B cell (primary cell): Measurements from ENCODE around the gene ACOT9. TPM values are rescaled to one million over a fixed set of nuclear protein-coding genes. Genes with fewer than 3 reads are reported as not detected.

Source experiments
- ATAC-seq: fragments of 200-7000 bp; cut with Tn5 transposase; one replicate; pipeline ENCODE4 v1.10.0; 2021; ENCODE audit warnings: low read depth, mild to moderate bottlenecking, moderate number of reproducible peaks, moderate library complexity
- CTCF ChIA-PET: fragments of 350-600 bp; sonication (Branson Sonifier 250); formaldehyde crosslinking; loops from one replicate; lab custom pipeline; 2021; ENCODE audit warnings: antibody characterized with exemption, inconsistent platforms; lab: Charles Lee
- POLR2A ChIA-PET: fragments of 350-600 bp; sonication (Branson Sonifier 250); formaldehyde crosslinking; loops from one replicate; lab custom pipeline; 2021; ENCODE audit warnings: antibody characterized with exemption; lab: Charles Lee
- DNase-seq: peaks from one replicate; pipeline ENCODE4 v3.0.0; 2013
- H2AFZ ChIP-seq: 2 replicates; pipeline ENCODE4 v1.6.1; 2012; ENCODE audit warnings: mild to moderate bottlenecking, low read depth, low read length; ENCODE audit not compliant: insufficient read depth, poor library complexity, severe bottlenecking
- H3K27ac ChIP-seq, 2 donors: 1 replicate in 1 of 2; 2 replicates in 1 of 2; pipeline ENCODE4 v1.5.1; 2012 to 2013; ENCODE audit warnings: low read length in 2 of 2, mild to moderate bottlenecking in 2 of 2, moderate library complexity in 1 of 2
- H3K27me3 ChIP-seq, 4 experiments: fragments of 200-600 bp in 1 of 4; sonication (generic) in 1 of 4; replicated peaks in 1 of 4; 1 replicate in 2 of 4; 2 replicates in 2 of 4; pipeline versions ENCODE4 v1.6.1 to v1.7.0; 2013 to 2016; ENCODE audit warnings: low read length in 3 of 4, mild to moderate bottlenecking in 2 of 4, mixed read lengths in 1 of 4, moderate library complexity in 1 of 4; ENCODE audit not compliant: insufficient read depth in 4 of 4, control insufficient read depth in 3 of 4; ENCODE audit errors: control extremely low read depth in 1 of 4
- H3K36me3 ChIP-seq, 2 experiments: replicated peaks in 1 of 2; 1 replicate in 1 of 2; 2 replicates in 1 of 2; pipeline versions ENCODE4 v1.6.1 to v1.7.1; 2013; ENCODE audit warnings: low read length in 1 of 2; ENCODE audit not compliant: insufficient read depth in 2 of 2, control insufficient read depth in 1 of 2; ENCODE audit errors: control extremely low read depth in 1 of 2, extremely low read depth in 1 of 2
- H3K4me1 ChIP-seq, 2 donors: fragments of 200-600 bp in 1 of 2; sonication (generic) in 1 of 2; 1 replicate in 1 of 2; 2 replicates in 1 of 2; pipeline versions ENCODE4 v1.5.1 to v1.6.1; 2013 to 2017; ENCODE audit warnings: low read length in 2 of 2; ENCODE audit not compliant: control insufficient read depth in 2 of 2, insufficient read depth in 2 of 2
- H3K4me2 ChIP-seq: replicated peaks from 2 replicates; pipeline ENCODE3; 2012; ENCODE audit warnings: mild to moderate bottlenecking, low read depth, low read length; ENCODE audit not compliant: poor library complexity, severe bottlenecking
- H3K4me3 ChIP-seq, 5 experiments: fragments of 200-600 bp in 1 of 5; sonication (generic) in 1 of 5; 1 replicate in 3 of 5; 2 replicates in 2 of 5; pipeline versions ENCODE4 v1.5.1 to v1.7.0; 2011 to 2016; ENCODE audit warnings: low read length in 4 of 5, mild to moderate bottlenecking in 4 of 5, low read depth in 2 of 5, control low read depth in 1 of 5, moderate library complexity in 1 of 5; ENCODE audit not compliant: insufficient read depth in 1 of 5; ENCODE audit errors: control extremely low read depth in 1 of 5, extremely low read depth in 1 of 5
- H3K79me2 ChIP-seq: fragments of 200-600 bp; sonication (generic); one replicate; pipeline ENCODE4 v1.6.0; 2016; ENCODE audit warnings: low read length; ENCODE audit not compliant: control insufficient read depth, insufficient read depth
- H3K9ac ChIP-seq: fragments of 200-600 bp; sonication (generic); 2 replicates; pipeline ENCODE4 v1.6.1; 2017; ENCODE audit warnings: mild to moderate bottlenecking, low read length, moderate library complexity
- H3K9me3 ChIP-seq, 3 donors: one replicate each; pipeline versions ENCODE4 v1.6.1 to v1.7.1; 2013; ENCODE audit warnings: low read length in 2 of 3; ENCODE audit not compliant: control insufficient read depth in 2 of 3, insufficient read depth in 1 of 3; ENCODE audit errors: control extremely low read depth in 1 of 3
- H4K20me1 ChIP-seq: 2 replicates; pipeline ENCODE4 v1.6.0; 2012; ENCODE audit warnings: mild to moderate bottlenecking, low read length; ENCODE audit not compliant: insufficient read depth, control insufficient read depth, poor library complexity, severe bottlenecking
- H3K27ac Mint-ChIP-seq: one replicate; pipeline ENCODE4 v1.8.0; 2021; ENCODE audit warnings: mixed read lengths
- H3K27me3 Mint-ChIP-seq: one replicate; pipeline ENCODE4 v1.8.0; 2021; ENCODE audit warnings: mixed read lengths
- H3K4me1 Mint-ChIP-seq: one replicate; pipeline ENCODE4 v1.8.0; 2021; ENCODE audit warnings: mixed read lengths
- H3K4me3 Mint-ChIP-seq: one replicate; pipeline ENCODE4 v1.8.0; 2021; ENCODE audit warnings: mixed read lengths
- H3K9me3 Mint-ChIP-seq: one replicate; pipeline ENCODE4 v1.8.0; 2022; ENCODE audit warnings: mixed read lengths; ENCODE audit not compliant: insufficient read depth
- EZH2 ChIP-seq: IDR thresholded peaks from 2 replicates; pipeline ENCODE4 v1.6.1; 2012; ENCODE audit warnings: borderline replicate concordance, low read depth, mild to moderate bottlenecking, moderate library complexity, low read length; ENCODE audit not compliant: insufficient read depth, poor library complexity, severe bottlenecking
- WGBS: methylation state at CpG from one replicate; pipeline ENCODE4 v1.1.5; 2013; ENCODE audit warnings: missing lambda C conversion rate; ENCODE audit not compliant: insufficient coverage; 5-methylcytosine and 5-hydroxymethylcytosine counted together
- intact Hi-C: fragments of 100-400 bp; cut with micrococcal nuclease; formaldehyde crosslinking; loops from one replicate; pipeline ENCODE4 v1.10.0; 2022
- polyA plus RNA-seq: library from polyadenylated mRNA; depleted of rRNA; stranded (reverse); fragments of >200 nt; gene quantifications from 2 replicates; pipeline ENCODE4 v1.2.3, GENCODE V29; 2012
- total RNA-seq, 2 donors: library from RNA; stranded (reverse); fragments of 120-200 nt in 1 of 2; gene quantifications; 1 replicate in 1 of 2; 2 replicates in 1 of 2; pipeline versions ENCODE4 v1.2.3 to v1.2.4, GENCODE V29; 2013 to 2022
- TF ChIP-seq, protein P1 (sequence below): fragments of 200-600 bp; IDR thresholded peaks from one replicate; pipeline ENCODE4 v1.8.0; 2022; ENCODE audit warnings: antibody characterized with exemption, mild to moderate bottlenecking

The ACOT9 gene
- total and polyA plus RNA-seq, 2 donors (not counting 1 experiment from before 2014, with no cell fraction given): 23.9 to 31.3 TPM

DNA sequence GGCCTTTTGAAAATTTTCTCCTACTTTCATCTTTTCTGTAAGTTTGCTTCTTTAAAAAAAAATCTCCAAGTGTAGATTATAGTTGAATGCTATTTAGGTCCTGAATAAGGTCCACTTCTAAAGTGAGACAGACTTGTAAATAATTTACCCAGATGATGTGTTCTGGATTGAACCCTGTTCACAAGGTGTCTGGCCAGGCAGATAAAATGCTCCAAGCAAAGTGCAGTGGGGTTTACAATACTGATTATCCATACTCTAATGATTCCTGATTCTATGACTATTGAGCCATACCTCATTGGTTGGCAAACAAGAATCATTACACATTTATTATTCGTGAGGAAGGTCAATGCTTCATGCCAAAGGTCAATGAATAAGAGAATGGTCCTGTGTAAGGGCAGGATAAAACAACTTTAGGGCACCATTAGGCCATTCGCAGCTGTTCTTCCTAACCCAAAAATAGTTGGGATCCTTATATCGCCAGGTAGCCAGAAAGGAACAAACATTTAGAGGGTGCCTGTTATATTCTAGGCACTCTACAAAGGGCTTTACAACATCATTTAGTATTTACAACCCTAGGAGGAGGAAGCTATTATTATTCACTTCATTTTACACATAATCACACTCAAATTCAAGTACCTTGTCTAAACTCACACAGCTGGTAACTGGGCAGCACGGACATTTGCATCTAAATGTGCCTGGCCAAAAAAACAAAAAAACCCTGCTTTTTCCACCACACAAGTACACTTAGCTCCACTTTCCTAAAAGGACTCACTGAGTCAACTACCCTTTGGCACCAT is 21.3 kb upstream of the ACOT9 start:
- H2AFZ ChIP-seq: no peak overlapping the region
- no peaks in the 10 kb centered on the region for H4K20me1 ChIP-seq
- no peaks in the 10 kb centered on the region for H3K9me3 ChIP-seq
- no peak overlapping the region for H3K4me3 Mint-ChIP-seq
- intact Hi-C loops: no loop called here
- TF ChIP-seq, protein P1, sequence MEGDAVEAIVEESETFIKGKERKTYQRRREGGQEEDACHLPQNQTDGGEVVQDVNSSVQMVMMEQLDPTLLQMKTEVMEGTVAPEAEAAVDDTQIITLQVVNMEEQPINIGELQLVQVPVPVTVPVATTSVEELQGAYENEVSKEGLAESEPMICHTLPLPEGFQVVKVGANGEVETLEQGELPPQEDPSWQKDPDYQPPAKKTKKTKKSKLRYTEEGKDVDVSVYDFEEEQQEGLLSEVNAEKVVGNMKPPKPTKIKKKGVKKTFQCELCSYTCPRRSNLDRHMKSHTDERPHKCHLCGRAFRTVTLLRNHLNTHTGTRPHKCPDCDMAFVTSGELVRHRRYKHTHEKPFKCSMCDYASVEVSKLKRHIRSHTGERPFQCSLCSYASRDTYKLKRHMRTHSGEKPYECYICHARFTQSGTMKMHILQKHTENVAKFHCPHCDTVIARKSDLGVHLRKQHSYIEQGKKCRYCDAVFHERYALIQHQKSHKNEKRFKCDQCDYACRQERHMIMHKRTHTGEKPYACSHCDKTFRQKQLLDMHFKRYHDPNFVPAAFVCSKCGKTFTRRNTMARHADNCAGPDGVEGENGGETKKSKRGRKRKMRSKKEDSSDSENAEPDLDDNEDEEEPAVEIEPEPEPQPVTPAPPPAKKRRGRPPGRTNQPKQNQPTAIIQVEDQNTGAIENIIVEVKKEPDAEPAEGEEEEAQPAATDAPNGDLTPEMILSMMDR: no peak
- TF ChIP-seq EZH2: no peak
- H3K27me3 Mint-ChIP-seq: no peaks in the 10 kb centered on the region
- H3K4me3 ChIP-seq: no peak overlapping the region
- no peaks in the 10 kb centered on the region for H3K27me3 ChIP-seq
- 100% methylated on average over 2 of the region's 4 CpGs for WGBS
- no peaks in the 10 kb centered on the region for H3K79me2 ChIP-seq
- ChIA-PET POLR2A (no interaction called here), CTCF (no interaction called here)
- no peaks in the 10 kb centered on the region for H3K4me1 ChIP-seq
- no peak overlapping the region for H3K4me2 ChIP-seq
- no peaks in the 10 kb centered on the region for H3K9me3 Mint-ChIP-seq
- ATAC-seq: no peak
- H3K36me3 ChIP-seq: no peaks in the 10 kb centered on the region
- peaks cover 3% of the 10 kb centered on the region for H3K4me1 Mint-ChIP-seq
- H3K9ac ChIP-seq: no peak overlapping the region
- no peak for DNase-seq
- H3K27ac Mint-ChIP-seq: no peak overlapping the region
- H3K27ac ChIP-seq: no peak overlapping the region

DNA sequence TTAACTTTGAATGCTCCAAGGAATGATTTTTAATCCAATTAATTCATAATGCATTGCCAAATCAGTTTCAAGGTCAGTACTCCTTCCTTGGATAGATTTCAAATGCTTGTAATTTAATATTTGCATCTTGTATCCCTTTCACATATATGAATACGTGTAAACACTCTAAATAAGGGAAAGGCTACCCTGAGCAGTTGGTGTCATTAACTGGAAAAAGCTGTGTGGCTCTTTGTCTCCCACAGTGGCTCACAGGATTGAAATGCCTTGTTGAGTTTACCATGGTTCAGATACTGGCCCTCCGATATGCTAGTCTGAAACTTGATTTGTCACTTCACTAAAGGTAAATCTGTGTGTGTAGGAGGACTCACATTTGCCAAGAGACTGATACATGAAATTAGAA is 16.7 kb upstream of the ACOT9 start:
- H3K4me1 ChIP-seq: peaks cover 0 to 3% of the 10 kb centered on the region in 2 donors
- CTCF ChIA-PET: interaction anchor here (3.4 kb wide), 1 partner anchor 142 kb away, joined by 18 read pairs; no protein-coding TSS in a partner anchor
- intact Hi-C loops: no loop called here
- no peaks in the 10 kb centered on the region for H3K9me3 ChIP-seq
- no peak for DNase-seq
- ATAC-seq: no peak
- no peak for TF ChIP-seq EZH2
- TF ChIP-seq, protein P1: no peak
- H3K4me3 Mint-ChIP-seq: no peak overlapping the region
- H4K20me1 ChIP-seq: no peaks in the 10 kb centered on the region
- H3K36me3 ChIP-seq: no peaks in the 10 kb centered on the region
- peaks cover 3% of the 10 kb centered on the region for H3K4me1 Mint-ChIP-seq
- no peaks in the 10 kb centered on the region for H3K9me3 Mint-ChIP-seq
- H3K27me3 Mint-ChIP-seq: no peaks in the 10 kb centered on the region
- no CpG with 5 or more reads among the region's 2 CpGs for WGBS
- H3K27ac Mint-ChIP-seq: no peak overlapping the region
- POLR2A ChIA-PET: no interaction called here
- no peak overlapping the region for H3K4me3 ChIP-seq
- H3K27ac ChIP-seq: no peak overlapping the region
- H2AFZ ChIP-seq: no peak overlapping the region
- H3K79me2 ChIP-seq: no peaks in the 10 kb centered on the region
- H3K9ac ChIP-seq: no peak overlapping the region
- H3K4me2 ChIP-seq: no peak overlapping the region
- H3K27me3 ChIP-seq: no peaks in the 10 kb centered on the region
